ENCODE data around the gene LIG1.
A peak's percentile ranks its signal among the peaks of the same experiment; 100 is the strongest.

The LIG1 gene

DNA sequence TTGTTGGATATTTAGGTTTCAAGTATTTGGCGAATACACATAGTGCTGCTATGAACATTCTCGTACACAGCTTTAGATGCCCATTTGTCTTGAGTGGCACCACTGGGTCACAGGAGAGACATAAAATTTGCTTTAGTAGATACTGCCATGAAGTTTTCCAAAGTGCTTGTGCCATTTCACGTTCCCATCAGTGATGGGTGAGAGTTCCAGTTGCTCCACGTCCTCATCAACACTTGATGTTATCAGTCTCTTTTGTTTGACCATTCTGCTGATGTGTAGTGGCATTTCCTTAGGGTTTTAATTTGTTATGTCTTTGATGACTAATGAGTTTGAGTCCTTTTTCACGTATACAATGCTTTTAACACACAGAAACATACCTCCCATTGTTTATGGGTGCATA, 11.4 kb upstream of the LIG1 start:
- DNase-seq, result no peak

DNA sequence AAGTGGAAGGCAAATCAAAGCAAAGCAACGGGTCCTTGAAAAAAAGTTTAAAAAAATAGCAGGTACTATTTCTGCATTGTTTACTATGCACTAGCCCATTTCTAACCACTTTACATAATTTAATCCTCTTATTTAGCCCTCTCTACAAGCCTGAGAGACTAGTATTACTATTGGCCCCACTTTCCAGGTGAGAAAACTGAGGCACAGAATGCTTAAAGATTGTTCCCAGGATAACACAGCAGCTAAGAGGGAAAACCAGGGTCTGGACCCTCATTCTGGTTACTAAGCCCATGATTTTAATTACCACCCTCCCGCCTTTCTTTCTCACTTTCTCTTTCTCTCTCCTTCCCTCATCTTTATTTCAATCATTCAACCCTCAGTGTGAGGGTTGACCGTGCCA, 6.1 kb upstream of the LIG1 start:
- no peak for DNase-seq

GRCh38 chr19:48175578-48175977, 5.4 kb upstream of the LIG1 start:
- no peak for DNase-seq

DNA sequence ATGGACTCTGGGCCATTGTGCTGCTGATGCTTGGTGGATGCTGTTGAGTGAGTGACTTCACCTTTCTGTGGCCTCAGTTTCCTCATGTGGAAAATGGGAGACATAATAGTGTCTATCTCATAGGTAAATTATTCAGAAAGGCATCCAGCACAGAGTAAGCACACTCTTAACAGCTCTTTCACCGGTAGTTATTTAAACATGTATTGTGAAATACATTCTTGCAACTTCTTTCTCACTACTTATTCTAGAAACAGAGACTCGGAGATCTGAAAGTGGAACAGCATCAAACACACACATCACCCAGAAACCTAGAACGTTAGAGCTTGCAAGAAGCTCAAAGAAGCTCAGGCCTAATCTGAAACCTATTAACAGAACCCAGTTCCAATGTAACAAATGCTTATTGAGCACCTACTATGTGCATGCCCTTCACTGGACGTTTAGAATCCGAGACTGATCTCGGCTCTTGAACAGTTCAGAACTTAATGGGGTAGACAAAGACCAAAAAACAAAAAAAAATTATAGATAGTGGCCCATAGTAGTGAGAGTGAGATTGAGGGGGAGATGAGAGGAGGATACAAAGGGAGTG, 4.4 kb upstream of the LIG1 start:
- no peak for DNase-seq

GRCh38 chr19:48171710-48172109, 1.6 kb upstream of the LIG1 start:
- DNase-seq, result no peak

- DNase-seq, result no peak
Measured at GRCh38 chr19:48170817-48171347, 738 bp upstream of the LIG1 start.

DNA sequence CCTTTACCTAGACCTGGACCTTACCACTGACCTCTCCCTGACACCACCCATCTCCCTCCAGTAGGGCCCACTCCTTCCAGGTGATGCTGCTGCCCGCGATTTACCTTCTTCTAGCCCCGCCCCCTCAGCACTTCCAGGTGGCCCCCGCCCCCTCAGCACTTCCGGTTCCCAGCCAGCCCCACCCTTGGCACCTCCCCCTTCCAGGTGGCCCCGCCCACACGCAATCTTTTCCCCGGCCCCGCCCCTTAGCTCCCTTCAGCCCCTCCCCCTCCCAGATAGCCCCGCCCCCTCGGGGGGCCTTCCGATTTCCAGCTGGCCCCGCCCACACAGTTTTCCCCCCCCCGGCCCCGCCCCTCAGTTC, 586 bp downstream of the LIG1 start:
- DNase-seq, result peak; percentile 92 to 93

GRCh38 chr19:48168689-48169088, 1.5 kb downstream of the LIG1 start:
- DNase-seq, result no peak

DNA sequence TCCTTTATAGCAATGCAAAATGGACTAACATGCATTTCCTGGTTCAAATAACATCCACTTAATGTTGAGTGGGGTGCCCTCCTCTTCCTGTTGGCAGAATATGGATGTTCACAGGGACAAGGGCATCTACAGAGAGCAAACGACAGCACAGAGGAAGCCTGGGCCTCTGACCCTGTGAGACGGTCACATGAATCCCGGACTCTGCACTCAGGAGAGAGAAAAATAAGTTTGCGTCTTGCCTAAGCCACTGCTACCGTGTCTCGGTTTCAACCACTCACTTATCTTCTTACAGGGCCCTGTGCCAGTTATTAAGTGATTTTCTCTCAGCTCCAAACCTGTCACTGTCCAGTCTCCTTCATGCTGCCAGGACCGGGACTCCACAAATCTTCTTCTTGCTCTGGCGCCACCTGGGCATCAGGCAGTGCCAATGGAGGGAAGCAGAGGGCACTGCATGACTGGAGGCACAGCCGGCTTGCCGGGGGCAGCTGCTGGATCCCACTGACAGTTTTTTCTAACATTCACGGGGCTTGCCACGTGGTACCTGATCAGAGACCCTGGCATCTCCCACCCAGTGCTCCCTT, 11.8 kb downstream of the LIG1 start:
- DNase-seq, result no peak

- no peak for DNase-seq
Measured at GRCh38 chr19:48154003-48154402, 16.1 kb downstream of the LIG1 start.

- DNase-seq, result peak; percentile 78 to 82
Measured at GRCh38 chr19:48152551-48152950, 17.6 kb downstream of the LIG1 start.

DNA sequence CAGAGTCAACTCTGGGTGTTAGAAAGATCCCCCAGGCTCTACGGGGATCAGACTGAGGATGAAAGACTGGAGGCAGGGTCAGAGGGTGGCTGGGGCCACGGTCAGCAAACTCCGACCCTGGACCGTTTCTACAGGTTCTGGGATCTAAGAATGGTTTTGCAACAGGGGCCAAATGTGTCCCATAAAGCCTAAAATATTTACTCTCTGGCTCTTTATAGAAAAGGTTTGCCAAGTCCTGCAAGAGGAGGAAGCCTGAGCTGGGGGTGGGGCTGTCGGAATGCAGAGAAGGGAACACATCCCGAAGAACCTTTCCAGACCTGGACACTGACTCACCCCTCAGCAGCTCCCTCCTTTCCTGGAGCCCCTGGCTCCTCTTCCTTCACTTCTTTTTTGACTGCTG, 20.7 kb downstream of the LIG1 start:
- no peak for DNase-seq

- no peak for DNase-seq
Measured at GRCh38 chr19:48148576-48148975, 21.6 kb downstream of the LIG1 start.

DNA sequence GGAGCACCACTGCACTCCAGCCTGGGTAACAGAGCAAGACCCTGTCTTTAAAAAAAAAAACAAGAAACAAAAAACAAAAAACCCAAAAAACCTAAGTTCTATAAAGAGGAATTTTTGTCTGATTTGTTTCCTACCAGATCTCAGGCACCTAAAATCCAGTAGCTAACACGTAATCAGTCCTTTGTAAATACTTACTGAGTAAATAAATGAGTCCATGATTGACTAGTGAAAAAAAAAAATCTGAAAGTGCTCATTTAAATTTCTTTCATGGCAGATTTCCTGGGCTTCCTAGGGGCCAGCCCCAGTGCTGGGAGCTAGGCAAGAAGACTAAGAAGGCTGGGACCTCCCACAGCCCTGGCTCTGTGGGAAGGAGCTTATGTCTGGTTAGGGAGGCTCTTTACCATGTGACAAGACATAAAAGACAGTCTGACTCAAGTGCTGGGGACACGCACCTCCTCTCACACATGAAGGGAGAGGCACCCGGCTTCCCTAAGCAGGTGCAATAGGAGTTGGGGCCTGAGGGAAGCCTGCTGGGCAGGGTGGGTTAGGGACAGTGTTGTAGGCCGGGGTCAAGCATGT, 22.5 kb downstream of the LIG1 start:
- no peak for DNase-seq

DNA sequence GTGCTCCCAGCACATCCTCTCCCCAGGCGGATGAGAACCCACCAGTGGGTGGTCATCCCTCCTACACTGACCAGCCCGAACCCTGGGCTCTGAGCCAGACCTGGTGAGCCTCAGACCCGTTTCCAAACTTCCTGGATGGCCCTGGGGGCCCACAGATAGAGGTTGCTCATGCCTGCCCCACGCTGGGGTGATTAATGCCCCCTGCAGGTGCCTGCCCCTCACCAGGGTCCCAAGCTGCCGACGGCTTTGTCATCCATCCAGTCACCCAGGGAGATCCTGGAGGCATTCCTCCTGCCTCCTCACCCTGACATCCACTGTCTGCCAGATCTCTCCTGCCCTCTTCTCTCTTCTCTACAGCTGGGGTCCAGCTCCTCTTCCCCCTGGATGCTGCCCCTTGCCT, 31.1 kb downstream of the LIG1 start:
- DNase-seq, result no peak

DNA sequence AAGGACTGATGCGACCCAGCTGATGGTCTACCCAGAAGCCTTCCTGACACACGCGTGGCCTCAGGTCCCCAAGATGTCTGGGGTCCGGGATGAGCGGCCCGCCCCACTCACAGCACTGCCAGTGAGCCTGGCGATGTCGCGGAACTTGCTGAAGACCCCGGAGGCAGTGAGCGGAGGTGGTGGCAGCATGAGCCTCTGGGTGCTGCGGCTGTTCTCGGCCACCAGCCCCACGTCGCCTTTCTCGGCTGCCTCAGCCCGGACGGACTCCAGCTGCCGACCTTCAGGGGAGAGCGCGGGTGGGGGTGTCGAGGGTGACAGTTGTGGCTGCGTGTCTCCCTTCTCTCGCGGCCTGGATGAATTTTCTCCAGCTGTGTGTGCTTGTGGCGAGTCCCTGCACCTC, 32.7 kb downstream of the LIG1 start:
- no peak for DNase-seq

DNA sequence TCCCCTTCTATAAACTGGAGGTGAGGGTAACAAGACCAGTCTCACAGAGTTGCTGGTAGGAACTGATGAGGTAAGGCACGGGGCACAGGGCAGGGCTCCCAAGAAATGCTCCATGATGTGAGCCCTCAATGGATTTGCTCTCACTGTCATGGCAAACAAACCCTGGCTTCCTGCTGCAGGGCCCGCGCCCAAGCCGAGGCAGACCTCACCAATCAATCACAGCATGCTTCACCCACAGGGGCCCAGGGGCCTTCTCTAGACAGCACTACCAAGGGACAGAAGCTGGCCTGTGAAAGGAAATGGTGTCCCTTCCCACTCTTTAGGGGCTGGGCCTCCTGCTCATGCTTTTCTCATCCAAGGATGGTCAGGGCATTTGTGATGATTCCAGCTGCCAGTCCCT, 33.6 kb downstream of the LIG1 start:
- no peak for DNase-seq

DNA sequence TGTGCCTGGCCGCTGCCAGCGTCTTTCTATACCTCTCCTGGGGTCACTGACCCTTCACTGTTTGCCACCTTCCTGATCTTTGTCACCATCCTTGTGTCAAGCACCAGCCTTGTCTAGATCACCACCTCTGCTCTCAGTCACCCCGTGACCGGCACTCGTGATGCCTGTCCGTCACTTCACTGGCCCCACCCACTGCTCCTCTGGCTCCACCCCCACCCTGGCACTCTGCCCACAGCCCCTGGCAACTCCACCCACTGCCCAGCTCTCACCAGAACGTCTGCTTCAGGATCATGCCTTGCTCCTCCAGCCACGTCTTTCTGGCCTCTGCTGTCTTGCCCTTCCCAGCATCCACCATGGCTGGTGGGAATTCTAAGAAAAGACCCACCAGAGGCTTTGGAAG, 34.7 kb downstream of the LIG1 start:
- DNase-seq, result peak; percentile 51 to 54

DNA sequence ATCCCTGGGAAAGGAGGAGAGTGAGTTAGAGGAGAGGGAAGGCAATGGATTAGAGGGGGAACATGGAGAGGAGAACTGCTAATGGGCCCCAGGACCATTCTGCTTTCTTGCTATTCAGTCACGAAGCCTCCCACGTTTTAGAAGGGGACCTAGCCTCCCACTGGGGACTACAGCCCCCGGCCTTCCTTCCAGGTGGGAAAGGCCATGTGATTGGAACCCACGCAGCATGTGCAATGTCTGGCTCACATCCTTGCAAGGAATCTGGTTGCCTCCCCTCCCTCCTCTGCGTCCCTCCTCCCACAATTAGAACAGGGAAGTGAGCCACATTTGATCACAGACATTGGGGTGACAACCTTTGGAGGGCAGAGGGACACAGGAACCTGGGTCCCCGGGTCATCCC, 37.0 kb downstream of the LIG1 start:
- DNase-seq, result no peak

- no peak for DNase-seq
Measured at GRCh38 chr19:48127561-48127960, 42.6 kb downstream of the LIG1 start.

- DNase-seq, result peak; percentile 73 to 74
Measured at GRCh38 chr19:48123907-48124651, 46.1 kb downstream of the LIG1 start.

DNA sequence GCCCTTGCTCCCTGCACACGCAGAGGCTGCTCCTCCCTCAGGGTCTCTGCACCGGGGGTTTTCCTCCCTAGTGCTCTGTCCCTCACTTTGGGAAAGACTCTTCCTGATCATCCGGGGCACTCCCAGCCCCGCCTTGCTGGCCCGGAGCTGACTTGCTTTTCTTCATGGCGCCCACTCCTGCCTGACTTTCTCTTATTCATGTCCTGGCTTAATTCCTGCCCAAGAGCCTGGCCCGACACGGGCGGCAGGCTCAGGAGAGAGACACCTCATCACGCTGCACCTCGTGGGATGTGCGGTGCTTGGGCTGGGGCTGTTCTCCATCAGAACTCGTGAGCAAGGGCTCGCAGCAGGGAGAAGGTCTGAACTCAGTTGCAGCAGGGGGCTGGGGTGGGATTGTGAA, 47.7 kb downstream of the LIG1 start:
- DNase-seq, result no peak

- peak in 1 of 2 experiments; percentile 32 for DNase-seq
Measured at GRCh38 chr19:48121909-48122371, 48.2 kb downstream of the LIG1 start.

DNA sequence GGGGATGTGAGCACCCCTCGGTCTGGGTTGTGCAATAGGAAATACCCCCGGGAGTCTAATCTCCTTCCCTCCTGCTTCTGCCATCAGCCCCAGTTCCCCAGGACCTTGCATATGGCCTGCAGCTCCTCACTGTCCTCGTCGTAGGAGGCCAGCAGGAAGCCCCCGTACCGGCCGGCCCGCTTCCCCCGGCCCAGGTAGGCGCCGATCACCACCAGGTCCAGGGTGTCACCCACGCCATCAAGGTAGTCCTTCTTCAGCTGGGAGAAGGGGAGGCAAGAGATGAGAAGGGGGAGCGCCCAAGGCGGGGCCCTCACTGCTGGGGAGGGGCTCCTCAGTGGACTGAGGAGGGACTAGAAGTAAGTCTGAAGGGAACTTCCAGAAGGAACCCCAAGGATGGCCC, 49.1 kb downstream of the LIG1 start:
- no peak for DNase-seq
